ENCODE data around the gene BRME1. TPM values are rescaled to one million over a fixed set of nuclear protein-coding genes. Genes with fewer than 3 reads are reported as not detected.

BRME1 gene
- total RNA-seq, 4 donors from 2014 or later, result 0.34 to 1.7 (median 1.0) TPM

GRCh38 chr19:13861714-13862531 lies 44.0 kb downstream of the BRME1 start:
- H3K4me1 ChIP-seq, result peaks cover 5 to 22% of the 10 kb centered on the region in 2 donors
- no peaks in the 10 kb centered on the region for H3K27me3 ChIP-seq

GRCh38 chr19:13861392-13861713 lies 44.6 kb downstream of the BRME1 start:
- WGBS, 2 donors, result 47 to 55% methylated on average over 11 of the region's 11 CpGs
- Histone ChIP-seq H3K4me1 (peaks cover 4 to 20% of the 10 kb centered on the region in 2 donors), H3K36me3 (no peaks in the 10 kb centered on the region), H3K4me3 (replicated peaks in 1 of 3) (no peak overlapping the region), H3K27ac (peak overlapping the region; percentile 75 to 92 (median 89)), H3K27me3 (no peaks in the 10 kb centered on the region), H3K9me3 (no peaks in the 10 kb centered on the region)
- intact Hi-C loops (cut with DNase I), result no loop called here
- no peak for DNase-seq
- no peak for TF ChIP-seq CTCF (IDR thresholded peaks at IDR 0.05)
- no peak for TF ChIP-seq POLR2A (IDR thresholded peaks at IDR 0.05)

More at GRCh38 chr19:13861714-13862531, 44.0 kb downstream of the BRME1 start:
- Histone ChIP-seq H3K36me3 (no peaks in the 10 kb centered on the region), H3K4me3 (replicated peaks in 1 of 3) (peak overlapping the region in 1 of 3 donors; percentile 20), H3K9me3 (no peaks in the 10 kb centered on the region), H3K27ac (peak overlapping the region; percentile 75 to 92 (median 89))
- WGBS, 2 donors, result 0 to 4% methylated on average over 18 to 23 of the region's 27 CpGs
- intact Hi-C loops (cut with DNase I), result loop anchor here (2.0 kb wide), 1 partner anchor 77 kb away; no protein-coding TSS in a partner anchor
- DNase-seq, result peak; percentile 94 to 95
- TF ChIP-seq POLR2A (IDR thresholded peaks at IDR 0.05), result peak in 1 of 2 donors; percentile 77
- TF ChIP-seq CTCF (IDR thresholded peaks at IDR 0.05), result peak; percentile 94 to 99 (median 98)

GRCh38 chr19:13860679-13861391 lies 45.1 kb downstream of the BRME1 start:
- 79% methylated on average over 13 of the region's 13 CpGs for WGBS, 2 donors
- Histone ChIP-seq H3K9me3 (no peaks in the 10 kb centered on the region), H3K27ac (peak overlapping the region in 2 of 3 donors; percentile 89 to 92), H3K4me1 (peaks cover 0 to 16% of the 10 kb centered on the region in 2 donors), H3K27me3 (no peaks in the 10 kb centered on the region), H3K4me3 (replicated peaks in 1 of 3) (no peak overlapping the region), H3K36me3 (no peaks in the 10 kb centered on the region)
- intact Hi-C loops (cut with DNase I), result no loop called here
- no peak for DNase-seq
- TF ChIP-seq CTCF (IDR thresholded peaks at IDR 0.05), result no peak
- TF ChIP-seq POLR2A (IDR thresholded peaks at IDR 0.05), result no peak

GRCh38 chr19:13859361-13859880 lies 46.5 kb downstream of the BRME1 start:
- 94 to 100% methylated on average over 3 of the region's 3 CpGs for WGBS, 2 donors

More at GRCh38 chr19:13859361-13859880, 46.5 kb downstream of the BRME1 start:
- intact Hi-C loops (cut with DNase I), result no loop called here
- TF ChIP-seq CTCF (IDR thresholded peaks at IDR 0.05) (no peak), POLR2A (IDR thresholded peaks at IDR 0.05) (no peak)
- no peak for DNase-seq
- Histone ChIP-seq H3K4me1 (peaks cover 0 to 11% of the 10 kb centered on the region in 2 donors), H3K9me3 (no peaks in the 10 kb centered on the region), H3K27me3 (no peaks in the 10 kb centered on the region), H3K36me3 (no peaks in the 10 kb centered on the region), H3K27ac (no peak overlapping the region), H3K4me3 (replicated peaks in 1 of 3) (no peak overlapping the region)
